Measurements from ENCODE around the gene WDR93.
"Not testable (repeated sequence)": the region's sequence is repeated elsewhere in the genome, so short reads cannot be mapped to it uniquely, and the experiment has no call there.

WDR93 gene

DNA sequence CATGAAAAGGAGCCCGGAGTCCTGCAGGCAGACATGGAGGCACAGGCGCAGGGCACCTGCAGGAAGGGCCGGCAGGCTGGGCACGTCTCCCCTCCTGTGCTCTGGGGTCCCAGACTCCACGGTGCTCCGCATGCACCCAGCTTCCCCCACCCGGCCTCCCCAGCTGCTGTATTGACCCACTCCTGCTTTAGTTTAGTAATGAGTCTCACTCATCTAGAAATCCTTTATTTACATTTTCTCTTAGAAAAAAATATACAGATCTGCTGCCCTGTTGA, 94.0 kb downstream of the WDR93 start:
- DNase-seq (ENCODE audit: low read depth, low spot score): no peak
- TF ChIP-seq POLR2AphosphoS5 (IDR thresholded peaks at IDR 0.05; ENCODE audit: borderline replicate concordance, low read depth, low read length) (no peak), FOXP2 (optimal IDR thresholded peaks at IDR 0.05; ENCODE audit: control extremely low read depth, extremely low read length, insufficient read depth) (no peak), EZH2 (IDR thresholded peaks at IDR 0.05) (no peak)
- Histone ChIP-seq H3K9me3 (ENCODE audit: low read depth, low read length) (no peaks in the 10 kb centered on the region; the same call in 1 of the 2 replicates), H3K9ac (ENCODE audit: insufficient read length) (no peak overlapping the region), H3K27ac (no peak overlapping the region), H3K36me3 (ENCODE audit: insufficient read depth, low read length) (no peaks in the 10 kb centered on the region), H3K4me3 (no peak overlapping the region)

DNA sequence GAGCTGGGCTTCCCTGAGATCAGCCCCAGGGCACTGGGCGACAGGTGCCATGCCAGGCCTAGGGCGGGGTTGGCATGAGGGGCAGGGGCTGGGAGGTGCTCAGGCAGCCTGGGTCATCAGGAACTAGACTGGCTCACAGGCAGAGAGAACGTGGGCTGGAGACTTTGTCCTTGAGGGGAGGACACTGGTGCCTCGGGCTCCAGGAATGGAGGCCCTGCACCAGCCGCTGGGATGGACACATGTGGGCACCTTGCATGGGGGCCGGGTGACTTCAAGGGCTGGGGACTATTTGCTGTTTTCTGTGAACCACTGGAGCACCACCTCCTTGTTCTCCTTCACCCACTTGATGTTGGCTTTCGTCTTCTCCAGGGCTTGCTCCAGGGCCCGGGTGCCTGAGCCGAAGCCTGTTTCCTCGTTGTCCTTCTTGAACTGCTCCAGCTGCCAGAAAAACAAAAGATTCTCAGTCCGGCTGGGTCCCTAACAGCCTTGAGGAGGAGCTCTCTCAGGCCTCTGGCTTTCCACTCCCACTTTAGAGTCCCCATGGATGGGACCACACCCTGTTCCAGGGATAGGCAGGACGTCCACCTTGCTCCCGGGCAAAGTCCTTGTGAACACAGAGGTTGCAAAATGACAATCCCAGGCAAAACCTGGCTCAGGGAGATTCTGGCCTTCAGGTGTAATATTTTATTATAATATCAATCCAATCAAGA, 94.6 kb downstream of the WDR93 start:
- Histone ChIP-seq H3K4me3 (no peak overlapping the region), H3K36me3 (ENCODE audit: insufficient read depth, low read length) (no peaks in the 10 kb centered on the region), H3K9ac (ENCODE audit: insufficient read length) (no peak overlapping the region), H3K27ac (peak overlapping the region; percentile 72), H3K9me3 (ENCODE audit: low read depth, low read length) (no peaks in the 10 kb centered on the region; the same call in 1 of the 2 replicates)
- no peak for DNase-seq (ENCODE audit: low read depth, low spot score)
- TF ChIP-seq FOXP2 (optimal IDR thresholded peaks at IDR 0.05; ENCODE audit: control extremely low read depth, extremely low read length, insufficient read depth): no peak
- no peak for TF ChIP-seq POLR2AphosphoS5 (IDR thresholded peaks at IDR 0.05; ENCODE audit: borderline replicate concordance, low read depth, low read length)
- no peak for TF ChIP-seq EZH2 (IDR thresholded peaks at IDR 0.05)

GRCh38 chr15:89785774-89786140, 95.1 kb downstream of the WDR93 start:
- Histone ChIP-seq H3K4me3 (no peak overlapping the region), H3K9me3 (ENCODE audit: low read depth, low read length) (no peaks in the 10 kb centered on the region; the same call in 1 of the 2 replicates), H3K9ac (ENCODE audit: insufficient read length) (no peak overlapping the region), H3K36me3 (ENCODE audit: insufficient read depth, low read length) (no peaks in the 10 kb centered on the region), H3K27ac (peak overlapping the region; percentile 72)
- TF ChIP-seq POLR2AphosphoS5 (IDR thresholded peaks at IDR 0.05; ENCODE audit: borderline replicate concordance, low read depth, low read length): no peak
- no peak for TF ChIP-seq FOXP2 (optimal IDR thresholded peaks at IDR 0.05; ENCODE audit: control extremely low read depth, extremely low read length, insufficient read depth)
- no peak for TF ChIP-seq EZH2 (IDR thresholded peaks at IDR 0.05)
- no peak for DNase-seq (ENCODE audit: low read depth, low spot score)

DNA sequence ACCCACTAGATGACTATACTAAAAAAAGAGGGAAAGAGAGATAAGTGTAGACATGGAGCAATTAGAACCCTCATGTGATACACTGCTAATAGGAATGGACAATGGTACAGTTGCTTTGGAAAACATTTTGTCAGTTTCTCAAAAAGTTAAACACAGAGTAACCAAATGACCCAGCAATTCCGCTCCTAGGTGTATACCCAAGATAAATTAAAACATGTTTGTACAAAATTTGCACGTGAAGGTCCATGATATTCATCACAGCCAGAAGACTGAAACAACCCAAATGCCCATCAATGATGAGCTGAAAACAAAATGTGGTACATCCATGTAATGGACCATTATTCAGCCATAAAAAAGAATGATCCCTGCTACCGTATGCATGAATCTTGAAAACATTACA, 97.3 kb downstream of the WDR93 start:
- TF ChIP-seq POLR2AphosphoS5 (IDR thresholded peaks at IDR 0.05; ENCODE audit: borderline replicate concordance, low read depth, low read length) (no peak), FOXP2 (optimal IDR thresholded peaks at IDR 0.05; ENCODE audit: control extremely low read depth, extremely low read length, insufficient read depth) (no peak), EZH2 (IDR thresholded peaks at IDR 0.05) (no peak)
- Histone ChIP-seq H3K27ac (no peak overlapping the region), H3K9ac (ENCODE audit: insufficient read length) (no peak overlapping the region), H3K4me3 (no peak overlapping the region), H3K9me3 (ENCODE audit: low read depth, low read length) (no peaks in the 10 kb centered on the region; the same call in 1 of the 2 replicates), H3K36me3 (ENCODE audit: insufficient read depth, low read length) (no peaks in the 10 kb centered on the region)
- DNase-seq (ENCODE audit: low read depth, low spot score): no peak

DNA sequence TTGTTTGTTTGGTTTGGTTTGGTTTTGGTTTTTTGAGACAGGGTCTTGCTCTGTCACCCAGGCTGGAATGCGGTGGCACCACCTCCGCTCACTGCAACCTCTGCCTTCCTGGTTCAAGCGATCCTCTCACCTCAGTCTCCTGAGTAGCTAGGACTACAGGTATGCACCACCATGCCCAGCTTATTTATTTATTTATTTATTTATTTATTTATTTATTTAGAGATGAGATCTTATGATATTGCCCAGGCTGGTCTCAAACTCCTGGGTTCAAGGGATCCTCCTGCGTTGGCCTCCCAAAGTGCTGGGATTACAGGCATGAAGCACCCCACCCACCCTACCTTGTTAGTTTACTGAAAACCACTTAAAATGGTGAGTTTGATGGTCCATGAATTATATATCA, 98.0 kb downstream of the WDR93 start:
- H3K36me3 ChIP-seq (ENCODE audit: insufficient read depth, low read length); DNase-seq (ENCODE audit: low read depth, low spot score); H3K27ac ChIP-seq; H3K9me3 ChIP-seq (ENCODE audit: low read depth, low read length); H3K4me3 ChIP-seq; H3K9ac ChIP-seq (ENCODE audit: insufficient read length): not testable (repeated sequence)

- no peak for TF ChIP-seq FOXP2 (optimal IDR thresholded peaks at IDR 0.05; ENCODE audit: control extremely low read depth, extremely low read length, insufficient read depth)
- no peak for TF ChIP-seq EZH2 (IDR thresholded peaks at IDR 0.05)
- no peak for TF ChIP-seq POLR2AphosphoS5 (IDR thresholded peaks at IDR 0.05; ENCODE audit: borderline replicate concordance, low read depth, low read length)
- no peaks in the 10 kb centered on the region; the same call in 1 of the 2 replicates for H3K9me3 ChIP-seq (ENCODE audit: low read depth, low read length)
- no peak overlapping the region for H3K27ac ChIP-seq
- no peak overlapping the region for H3K9ac ChIP-seq (ENCODE audit: insufficient read length)
- DNase-seq (ENCODE audit: low read depth, low spot score): no peak
- H3K4me3 ChIP-seq: no peak overlapping the region
- no peaks in the 10 kb centered on the region for H3K36me3 ChIP-seq (ENCODE audit: insufficient read depth, low read length)
These were observed 99.6 kb downstream of the WDR93 start for GRCh38 chr15:89790206-89790605.

DNA sequence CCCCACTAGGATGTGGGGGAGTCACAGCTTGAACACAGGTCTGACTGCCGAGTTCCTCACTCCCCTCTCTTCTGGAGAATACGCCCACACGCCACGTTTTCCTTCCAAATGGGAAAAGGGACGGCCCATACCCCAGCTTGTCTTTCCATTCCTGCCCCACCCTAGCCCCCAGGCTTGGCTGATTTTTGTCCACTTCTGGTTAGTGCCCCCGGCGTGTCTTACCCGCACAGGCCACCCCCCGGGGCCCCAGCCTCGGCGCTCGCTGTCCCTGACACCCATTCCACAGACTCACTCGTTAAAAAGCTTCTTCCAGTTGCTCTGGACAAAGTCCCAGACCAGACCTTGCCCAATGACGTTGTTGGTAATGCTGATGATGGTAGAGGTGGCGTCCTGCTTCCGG, 100.0 kb downstream of the WDR93 start:
- no peak overlapping the region for H3K27ac ChIP-seq
- no peak for DNase-seq (ENCODE audit: low read depth, low spot score)
- no peaks in the 10 kb centered on the region for H3K36me3 ChIP-seq (ENCODE audit: insufficient read depth, low read length)
- H3K9ac ChIP-seq (ENCODE audit: insufficient read length): no peak overlapping the region
- H3K4me3 ChIP-seq: no peak overlapping the region
- no peak for TF ChIP-seq FOXP2 (optimal IDR thresholded peaks at IDR 0.05; ENCODE audit: control extremely low read depth, extremely low read length, insufficient read depth)
- TF ChIP-seq POLR2AphosphoS5 (IDR thresholded peaks at IDR 0.05; ENCODE audit: borderline replicate concordance, low read depth, low read length): no peak
- TF ChIP-seq EZH2 (IDR thresholded peaks at IDR 0.05): no peak
- H3K9me3 ChIP-seq (ENCODE audit: low read depth, low read length): no peaks in the 10 kb centered on the region; the same call in 1 of the 2 replicates

DNA sequence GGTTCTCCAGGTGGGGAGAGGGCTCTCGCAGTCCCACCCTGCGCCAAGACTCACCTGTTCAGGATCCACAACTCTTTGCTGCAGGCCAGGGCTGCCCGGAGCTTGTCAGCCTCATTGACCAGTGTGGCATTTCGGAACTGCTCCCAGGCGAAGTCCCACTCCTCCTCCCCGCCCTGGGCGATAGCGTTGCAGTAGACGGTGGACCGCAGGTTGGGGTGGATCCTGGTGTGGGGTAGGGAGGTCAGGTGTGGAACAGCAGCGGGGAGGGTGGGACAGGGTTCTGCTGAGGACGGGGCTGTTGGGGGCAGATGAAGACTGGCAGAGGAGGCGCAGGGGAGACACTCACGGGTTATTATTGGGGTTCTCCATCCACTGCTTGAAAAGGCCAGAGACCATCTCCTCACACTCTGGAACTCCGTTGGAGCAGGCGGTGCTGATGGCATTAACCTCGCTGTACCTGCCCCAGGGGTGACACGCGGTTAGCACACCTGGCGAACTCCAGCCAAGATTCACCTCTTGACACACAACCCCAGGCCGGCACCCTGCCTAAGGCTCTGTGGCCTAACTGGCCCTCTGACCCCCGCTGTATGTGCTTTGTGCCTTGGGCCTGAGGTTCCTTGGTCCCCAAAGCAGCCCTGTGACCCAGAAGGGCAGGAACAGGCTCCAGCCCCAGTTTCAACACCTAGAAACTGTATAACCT, 101.6 kb downstream of the WDR93 start:
- H3K9me3 ChIP-seq (ENCODE audit: low read depth, low read length): no peaks in the 10 kb centered on the region; the same call in 1 of the 2 replicates
- no peaks in the 10 kb centered on the region for H3K36me3 ChIP-seq (ENCODE audit: insufficient read depth, low read length)
- no peak for DNase-seq (ENCODE audit: low read depth, low spot score)
- TF ChIP-seq POLR2AphosphoS5 (IDR thresholded peaks at IDR 0.05; ENCODE audit: borderline replicate concordance, low read depth, low read length) (no peak), EZH2 (IDR thresholded peaks at IDR 0.05) (no peak), FOXP2 (optimal IDR thresholded peaks at IDR 0.05; ENCODE audit: control extremely low read depth, extremely low read length, insufficient read depth) (no peak)
- H3K4me3 ChIP-seq: no peak overlapping the region
- no peak overlapping the region for H3K27ac ChIP-seq
- H3K9ac ChIP-seq (ENCODE audit: insufficient read length): no peak overlapping the region
